GM23338 (cell line): ENCODE measurements around the gene EIF3F. TPM values are rescaled to one million over a fixed set of nuclear protein-coding genes. Genes with fewer than 3 reads are reported as not detected.

Experiments
- ATAC-seq: fragments of 200-7000 bp; cut with Tn5 transposase; 3 replicates; pipeline ENCODE4 v1.9.1; 2020
- DNase-seq: peaks from one replicate; pipeline ENCODE4 v3.0.0-alpha.2; 2015; ENCODE audit warnings: low spot score
- H2AFZ ChIP-seq: fragments of 200-600 bp; sonication (generic); 2 replicates; pipeline ENCODE4 v1.8.0; 2016; ENCODE audit warnings: antibody characterized with exemption, mild to moderate bottlenecking, moderate library complexity
- H3F3A ChIP-seq: fragments of 200-600 bp; sonication (generic); replicated peaks from 2 replicates; pipeline ENCODE4 v1.8.0; 2017; ENCODE audit warnings: antibody characterized with exemption, mixed run types, low read depth
- H3K27ac ChIP-seq: fragments of 200-600 bp; sonication (generic); 2 replicates; pipeline ENCODE4 v1.6.1; 2016; ENCODE audit warnings: low read depth
- H3K27me3 ChIP-seq: fragments of 200-600 bp; sonication (generic); 2 replicates; pipeline ENCODE4 v1.8.0; 2016; ENCODE audit warnings: mild to moderate bottlenecking, mixed run types, moderate library complexity; ENCODE audit not compliant: insufficient read depth
- H3K36me3 ChIP-seq: fragments of 200-600 bp; sonication (generic); 2 replicates; pipeline ENCODE4 v1.8.0; 2016; ENCODE audit warnings: mild to moderate bottlenecking; ENCODE audit not compliant: insufficient read depth
- H3K4me1 ChIP-seq: fragments of 200-600 bp; sonication (generic); 2 replicates; pipeline ENCODE4 v1.8.0; 2016; ENCODE audit warnings: mild to moderate bottlenecking, moderate library complexity; ENCODE audit not compliant: insufficient read depth
- H3K4me2 ChIP-seq: fragments of 200-600 bp; sonication (generic); 2 replicates; pipeline ENCODE4 v1.7.1; 2017; ENCODE audit warnings: mixed run types
- H3K4me3 ChIP-seq: fragments of 200-600 bp; sonication (generic); 2 replicates; pipeline ENCODE4 v1.6.1; 2016; ENCODE audit warnings: mixed run types
- H3K79me2 ChIP-seq: fragments of 200-600 bp; sonication (generic); replicated peaks from 2 replicates; pipeline ENCODE4 v1.8.0; 2017; ENCODE audit warnings: mild to moderate bottlenecking; ENCODE audit not compliant: insufficient read depth
- H3K9me2 ChIP-seq: fragments of 200-600 bp; sonication (generic); 2 replicates; pipeline ENCODE4 v1.8.0; 2017; ENCODE audit not compliant: insufficient read depth
- H4K20me1 ChIP-seq: fragments of 200-600 bp; sonication (generic); replicated peaks from 2 replicates; pipeline ENCODE4 v1.8.0; 2017; ENCODE audit warnings: mild to moderate bottlenecking; ENCODE audit not compliant: insufficient read depth
- H3K27ac Mint-ChIP-seq: 2 replicates; pipeline ENCODE4 v1.8.0; 2020; ENCODE audit warnings: inconsistent platforms, mild to moderate bottlenecking, moderate library complexity, mixed read lengths
- H3K27me3 Mint-ChIP-seq: 3 replicates; pipeline ENCODE4 v1.8.0; 2022; ENCODE audit warnings: low read depth, mild to moderate bottlenecking, moderate library complexity, mixed read lengths, inconsistent platforms; ENCODE audit not compliant: insufficient read depth, poor library complexity
- H3K36me3 Mint-ChIP-seq: 3 replicates; pipeline ENCODE4 v1.8.0; 2021; ENCODE audit warnings: low read depth, mild to moderate bottlenecking, inconsistent platforms, moderate library complexity, mixed read lengths
- H3K4me1 Mint-ChIP-seq: 3 replicates; pipeline ENCODE4 v1.8.0; 2020; ENCODE audit warnings: mild to moderate bottlenecking, inconsistent platforms, mixed read lengths
- H3K4me3 Mint-ChIP-seq: 3 replicates; pipeline ENCODE4 v1.8.0; 2021; ENCODE audit warnings: moderate library complexity, mild to moderate bottlenecking, inconsistent platforms, mixed read lengths
- H3K9me3 Mint-ChIP-seq: 3 replicates; pipeline ENCODE4 v1.8.0; 2020; ENCODE audit warnings: moderate library complexity, mild to moderate bottlenecking, inconsistent platforms, mixed read lengths
- CREB1 ChIP-seq: fragments of 250-450 bp; sonication (Bioruptor Pico); IDR thresholded peaks from 2 replicates; pipeline ENCODE4 v1.5.0; 2020; ENCODE audit warnings: low read depth, mild to moderate bottlenecking, moderate library complexity
- EZH2 ChIP-seq: fragments of 200-600 bp; sonication (generic); IDR thresholded peaks from one replicate; pipeline ENCODE4 v1.8.0; 2017; ENCODE audit warnings: antibody characterized with exemption, mild to moderate bottlenecking, low read depth; ENCODE audit not compliant: unreplicated experiment
- EZH2phosphoT487 ChIP-seq: fragments of 200-600 bp; sonication (generic); IDR thresholded peaks from one replicate; pipeline ENCODE4 v1.8.1; 2018; ENCODE audit warnings: antibody characterized with exemption; ENCODE audit not compliant: unreplicated experiment
- JUNB ChIP-seq: IDR thresholded peaks from one replicate; pipeline ENCODE4 v1.6.1; 2016; ENCODE audit warnings: antibody characterized with exemption; ENCODE audit not compliant: unreplicated experiment
- NANOG ChIP-seq: IDR thresholded peaks from 2 replicates; pipeline ENCODE4 v1.6.1; 2016; ENCODE audit warnings: antibody characterized with exemption, borderline replicate concordance
- POLR2AphosphoS5 ChIP-seq: IDR thresholded peaks from 2 replicates; pipeline ENCODE4 v1.6.1; 2016; ENCODE audit warnings: antibody characterized with exemption, low read depth
- STAT1 ChIP-seq: IDR thresholded peaks from one replicate; pipeline ENCODE4 v1.6.1; 2016; ENCODE audit warnings: antibody characterized with exemption; ENCODE audit not compliant: unreplicated experiment
- ZNF114 ChIP-seq: fragments of 250-450 bp; sonication (Bioruptor Pico); IDR thresholded peaks from 2 replicates; pipeline ENCODE4 v1.5.0; 2020; ENCODE audit warnings: mild to moderate bottlenecking, moderate library complexity
- ZNF331 ChIP-seq: fragments of 250-450 bp; sonication (Bioruptor Pico); IDR thresholded peaks from 2 replicates; pipeline ENCODE4 v1.5.0; 2020; ENCODE audit warnings: low read depth, mild to moderate bottlenecking, moderate library complexity
- polyA plus RNA-seq: library from polyadenylated mRNA; unstranded; fragments of >200 nt; fragmentation: Nextera tagmentation; extraction: Ambion mirVana; gene quantifications from 2 replicates; pipeline ENCODE4 v1.2.1, GENCODE V29; 2016
- total RNA-seq: library from RNA; depleted of rRNA; stranded (reverse); fragments of >200 nt; shearing (Covaris generic); gene quantifications from 2 replicates; pipeline ENCODE4 v1.2.3, GENCODE V29; 2014
- TF ChIP-seq, protein P1 (sequence below): IDR thresholded peaks from one replicate; pipeline ENCODE4 v1.6.1; 2018; ENCODE audit warnings: antibody characterized with exemption; ENCODE audit not compliant: unreplicated experiment
- TF ChIP-seq, protein P2 (sequence below), 2 experiments: fragments of 200-600 bp in 1 of 2; sonication (generic) in 1 of 2; conservative IDR thresholded peaks; 2 replicates each; pipeline versions ENCODE4 v1.5.1 to v1.6.1; 2016 to 2017; ENCODE audit warnings: antibody characterized with exemption in 2 of 2, low read depth in 2 of 2, mild to moderate bottlenecking in 2 of 2, moderate library complexity in 1 of 2

EIF3F gene
- total and polyA plus RNA-seq, 2 experiments from 2014 or later: 237 to 555 TPM

DNA sequence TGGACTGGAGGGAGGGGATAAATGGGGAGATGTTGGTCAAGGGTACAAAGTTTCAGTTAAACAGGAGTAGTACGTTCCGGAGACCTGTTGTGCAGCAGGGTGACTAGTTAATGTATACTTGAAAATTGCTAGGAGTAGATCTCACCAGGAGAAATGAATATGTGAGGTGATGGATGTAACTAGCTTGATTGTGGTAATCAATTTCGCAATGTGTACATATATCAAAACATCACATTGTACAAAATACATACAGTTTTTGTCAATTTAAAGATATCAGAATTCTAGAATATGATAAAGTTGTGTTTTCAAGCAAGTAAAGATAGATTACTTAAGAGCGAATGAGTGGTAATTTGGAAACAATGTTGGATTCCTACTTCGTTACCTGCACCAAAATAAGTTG, 13.3 kb downstream of the EIF3F start:
- Histone ChIP-seq H3K4me2 (no peak overlapping the region), H3K4me1 (no peaks in the 10 kb centered on the region), H3K36me3 (peaks cover 28% of the 10 kb centered on the region), H3K4me3 (no peak overlapping the region), H3K9me2 (no peaks in the 10 kb centered on the region), H2AFZ (no peak overlapping the region), H3F3A (peaks cover 7% of the 10 kb centered on the region; the same call in 1 of the 2 replicates), H3K27me3 (no peaks in the 10 kb centered on the region), H3K27ac (no peak overlapping the region), H4K20me1 (0 out of 2 replicates have a peak, but pooled peaks cover 4% of the 10 kb centered on the region), H3K79me2 (no peaks in the 10 kb centered on the region)
- H3K27ac Mint-ChIP-seq: no peak overlapping the region
- H3K4me3 Mint-ChIP-seq: no peak overlapping the region
- no peaks in the 10 kb centered on the region for H3K4me1 Mint-ChIP-seq
- H3K9me3 Mint-ChIP-seq: no peaks in the 10 kb centered on the region; the same call in 2 of the 3 replicates
- ATAC-seq (no peak), DNase-seq (no peak)
- H3K27me3 Mint-ChIP-seq: peaks cover 7% of the 10 kb centered on the region
- TF ChIP-seq ZNF331 (CRISPR knock-in tag) (no peak), ZNF114 (CRISPR knock-in tag) (no peak), JUNB (no peak), EZH2phosphoT487 (no peak), NANOG (no peak)
- TF ChIP-seq, protein P1, sequence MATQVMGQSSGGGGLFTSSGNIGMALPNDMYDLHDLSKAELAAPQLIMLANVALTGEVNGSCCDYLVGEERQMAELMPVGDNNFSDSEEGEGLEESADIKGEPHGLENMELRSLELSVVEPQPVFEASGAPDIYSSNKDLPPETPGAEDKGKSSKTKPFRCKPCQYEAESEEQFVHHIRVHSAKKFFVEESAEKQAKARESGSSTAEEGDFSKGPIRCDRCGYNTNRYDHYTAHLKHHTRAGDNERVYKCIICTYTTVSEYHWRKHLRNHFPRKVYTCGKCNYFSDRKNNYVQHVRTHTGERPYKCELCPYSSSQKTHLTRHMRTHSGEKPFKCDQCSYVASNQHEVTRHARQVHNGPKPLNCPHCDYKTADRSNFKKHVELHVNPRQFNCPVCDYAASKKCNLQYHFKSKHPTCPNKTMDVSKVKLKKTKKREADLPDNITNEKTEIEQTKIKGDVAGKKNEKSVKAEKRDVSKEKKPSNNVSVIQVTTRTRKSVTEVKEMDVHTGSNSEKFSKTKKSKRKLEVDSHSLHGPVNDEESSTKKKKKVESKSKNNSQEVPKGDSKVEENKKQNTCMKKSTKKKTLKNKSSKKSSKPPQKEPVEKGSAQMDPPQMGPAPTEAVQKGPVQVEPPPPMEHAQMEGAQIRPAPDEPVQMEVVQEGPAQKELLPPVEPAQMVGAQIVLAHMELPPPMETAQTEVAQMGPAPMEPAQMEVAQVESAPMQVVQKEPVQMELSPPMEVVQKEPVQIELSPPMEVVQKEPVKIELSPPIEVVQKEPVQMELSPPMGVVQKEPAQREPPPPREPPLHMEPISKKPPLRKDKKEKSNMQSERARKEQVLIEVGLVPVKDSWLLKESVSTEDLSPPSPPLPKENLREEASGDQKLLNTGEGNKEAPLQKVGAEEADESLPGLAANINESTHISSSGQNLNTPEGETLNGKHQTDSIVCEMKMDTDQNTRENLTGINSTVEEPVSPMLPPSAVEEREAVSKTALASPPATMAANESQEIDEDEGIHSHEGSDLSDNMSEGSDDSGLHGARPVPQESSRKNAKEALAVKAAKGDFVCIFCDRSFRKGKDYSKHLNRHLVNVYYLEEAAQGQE: no peak
- TF ChIP-seq, protein P2, sequence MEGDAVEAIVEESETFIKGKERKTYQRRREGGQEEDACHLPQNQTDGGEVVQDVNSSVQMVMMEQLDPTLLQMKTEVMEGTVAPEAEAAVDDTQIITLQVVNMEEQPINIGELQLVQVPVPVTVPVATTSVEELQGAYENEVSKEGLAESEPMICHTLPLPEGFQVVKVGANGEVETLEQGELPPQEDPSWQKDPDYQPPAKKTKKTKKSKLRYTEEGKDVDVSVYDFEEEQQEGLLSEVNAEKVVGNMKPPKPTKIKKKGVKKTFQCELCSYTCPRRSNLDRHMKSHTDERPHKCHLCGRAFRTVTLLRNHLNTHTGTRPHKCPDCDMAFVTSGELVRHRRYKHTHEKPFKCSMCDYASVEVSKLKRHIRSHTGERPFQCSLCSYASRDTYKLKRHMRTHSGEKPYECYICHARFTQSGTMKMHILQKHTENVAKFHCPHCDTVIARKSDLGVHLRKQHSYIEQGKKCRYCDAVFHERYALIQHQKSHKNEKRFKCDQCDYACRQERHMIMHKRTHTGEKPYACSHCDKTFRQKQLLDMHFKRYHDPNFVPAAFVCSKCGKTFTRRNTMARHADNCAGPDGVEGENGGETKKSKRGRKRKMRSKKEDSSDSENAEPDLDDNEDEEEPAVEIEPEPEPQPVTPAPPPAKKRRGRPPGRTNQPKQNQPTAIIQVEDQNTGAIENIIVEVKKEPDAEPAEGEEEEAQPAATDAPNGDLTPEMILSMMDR (conservative IDR thresholded peaks at IDR 0.05; ENCODE audit: low read depth in 2 of 2): no peak
- H3K36me3 Mint-ChIP-seq: peaks cover 32% of the 10 kb centered on the region

DNA sequence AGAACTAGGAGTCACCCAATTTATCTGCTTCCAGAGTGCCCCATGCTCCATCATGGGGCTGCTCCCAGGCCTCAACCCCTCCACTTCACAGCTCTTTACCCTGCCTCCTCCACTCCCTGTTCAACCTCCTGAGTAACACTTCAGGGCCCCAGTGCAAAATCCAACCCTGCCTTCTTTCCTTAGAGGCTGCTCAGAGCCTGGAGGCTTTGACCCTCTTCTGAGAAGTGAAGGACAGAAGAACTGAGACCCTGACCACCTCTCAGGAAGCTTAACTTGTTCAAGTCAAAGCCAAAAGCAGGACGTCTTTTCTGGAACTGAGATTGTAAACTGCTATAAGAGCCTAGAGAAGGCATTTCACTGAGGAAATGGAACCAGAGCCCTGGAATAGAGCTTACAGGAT, 15.5 kb downstream of the EIF3F start:
- no peak overlapping the region for H3K4me3 Mint-ChIP-seq
- H3F3A ChIP-seq: peaks cover 4% of the 10 kb centered on the region; the same call in 1 of the 2 replicates
- H3K9me3 Mint-ChIP-seq: no peaks in the 10 kb centered on the region; the same call in 2 of the 3 replicates
- no peaks in the 10 kb centered on the region for H3K9me2 ChIP-seq
- H3K79me2 ChIP-seq: no peaks in the 10 kb centered on the region
- H3K27me3 Mint-ChIP-seq: peaks cover 7% of the 10 kb centered on the region
- H3K36me3 Mint-ChIP-seq: peaks cover 9% of the 10 kb centered on the region; the same call in 2 of the 3 replicates
- H3K4me2 ChIP-seq: no peak overlapping the region
- H3K27ac Mint-ChIP-seq: no peak overlapping the region
- no peak overlapping the region for H3K4me3 ChIP-seq
- DNase-seq: no peak
- H3K27me3 ChIP-seq: no peaks in the 10 kb centered on the region
- no peak for ATAC-seq
- peaks cover 5% of the 10 kb centered on the region; the same call in 1 of the 2 replicates for H3K36me3 ChIP-seq
- H3K4me1 ChIP-seq: no peaks in the 10 kb centered on the region
- no peaks in the 10 kb centered on the region for H3K4me1 Mint-ChIP-seq
- no peaks in the 10 kb centered on the region for H4K20me1 ChIP-seq
- no peak overlapping the region for H3K27ac ChIP-seq
- H2AFZ ChIP-seq: no peak overlapping the region
- TF ChIP-seq JUNB: no peak
- no peak for TF ChIP-seq POLR2AphosphoS5
- no peak for TF ChIP-seq ZNF114 (CRISPR knock-in tag)
- no peak for TF ChIP-seq EZH2
- TF ChIP-seq, protein P1: no peak
- TF ChIP-seq STAT1: no peak
- no peak for TF ChIP-seq CREB1 (CRISPR knock-in tag)
- TF ChIP-seq, protein P2 (conservative IDR thresholded peaks at IDR 0.05; ENCODE audit: low read depth in 2 of 2): no peak
